Measurements from ENCODE around the gene SERAC1. TPM values are rescaled to one million over a fixed set of nuclear protein-coding genes. Genes with fewer than 3 reads are reported as not detected.

Gene SERAC1
- total and polyA plus RNA-seq, 7 donors = 3.6 to 15.0 (median 9.6) TPM

- no peak for TF ChIP-seq POLR2AphosphoS5 (IDR thresholded peaks at IDR 0.05)
- TF ChIP-seq EP300 (IDR thresholded peaks at IDR 0.05) = no peak
- TF ChIP-seq CTCF (IDR thresholded peaks at IDR 0.05) = no peak
- TF ChIP-seq POLR2A (IDR thresholded peaks at IDR 0.05) = no peak
- DNase-seq = no peak
- Histone ChIP-seq H3K9me3 (no peaks in the 10 kb centered on the region), H3K4me1 (no peaks in the 10 kb centered on the region), H3K36me3 (peaks cover 0 to 55% (median 5%) of the 10 kb centered on the region in 4 donors), H3K27me3 (no peaks in the 10 kb centered on the region), H3K27ac (no peak overlapping the region), H3K4me3 (no peak overlapping the region)
- intact Hi-C loops (cut with DNase I) = no loop called here
Observed at GRCh38 chr6:158142789-158143188, 25.3 kb downstream of the SERAC1 start.

- Histone ChIP-seq H3K36me3 (peaks cover 0 to 20% (median 0%) of the 10 kb centered on the region in 4 donors), H3K9me3 (no peaks in the 10 kb centered on the region), H3K4me1 (no peaks in the 10 kb centered on the region), H3K27me3 (no peaks in the 10 kb centered on the region), H3K27ac (no peak overlapping the region), H3K4me3 (no peak overlapping the region)
- DNase-seq = no peak
- intact Hi-C loops (cut with DNase I) = no loop called here
- WGBS, 2 donors = 61 to 66% methylated on average over 1 of the region's 1 CpG
- TF ChIP-seq POLR2A (IDR thresholded peaks at IDR 0.05) (no peak), EP300 (IDR thresholded peaks at IDR 0.05) (no peak), CTCF (IDR thresholded peaks at IDR 0.05) (no peak), POLR2AphosphoS5 (IDR thresholded peaks at IDR 0.05) (no peak)
Observed at GRCh38 chr6:158131926-158132325, 36.1 kb downstream of the SERAC1 start.

GRCh38 chr6:158125271-158125670 is 42.8 kb downstream of the SERAC1 start:
- peaks cover 0 to 41% (median 4%) of the 10 kb centered on the region in 4 donors for H3K36me3 ChIP-seq
- TF ChIP-seq CTCF (IDR thresholded peaks at IDR 0.05) = no peak
- TF ChIP-seq POLR2A (IDR thresholded peaks at IDR 0.05) = no peak
- TF ChIP-seq POLR2AphosphoS5 (IDR thresholded peaks at IDR 0.05) = no peak
- no peak for TF ChIP-seq EP300 (IDR thresholded peaks at IDR 0.05)

GRCh38 chr6:158124288-158124687 is 43.8 kb downstream of the SERAC1 start:
- intact Hi-C loops (cut with DNase I) = no loop called here
- no peak overlapping the region for H3K4me3 ChIP-seq
- no peaks in the 10 kb centered on the region for H3K4me1 ChIP-seq
- no peaks in the 10 kb centered on the region for H3K9me3 ChIP-seq
- no peak for DNase-seq
- no peaks in the 10 kb centered on the region for H3K27me3 ChIP-seq
- WGBS, 2 donors = 95 to 96% methylated on average over 1 of the region's 1 CpG
- TF ChIP-seq CTCF (IDR thresholded peaks at IDR 0.05) (no peak), POLR2AphosphoS5 (IDR thresholded peaks at IDR 0.05) (no peak), EP300 (IDR thresholded peaks at IDR 0.05) (no peak), POLR2A (IDR thresholded peaks at IDR 0.05) (no peak)
- no peak overlapping the region for H3K27ac ChIP-seq
- H3K36me3 ChIP-seq = peaks cover 0 to 46% (median 4%) of the 10 kb centered on the region in 4 donors

More at GRCh38 chr6:158125271-158125670, 42.8 kb downstream of the SERAC1 start:
- H3K9me3 ChIP-seq = no peaks in the 10 kb centered on the region
- no peak for DNase-seq
- no peaks in the 10 kb centered on the region for H3K4me1 ChIP-seq
- no peak overlapping the region for H3K27ac ChIP-seq
- intact Hi-C loops (cut with DNase I) = no loop called here
- no peak overlapping the region for H3K4me3 ChIP-seq
- 97 to 99% methylated on average over 2 of the region's 2 CpGs for WGBS, 2 donors
- H3K27me3 ChIP-seq = no peaks in the 10 kb centered on the region

DNA sequence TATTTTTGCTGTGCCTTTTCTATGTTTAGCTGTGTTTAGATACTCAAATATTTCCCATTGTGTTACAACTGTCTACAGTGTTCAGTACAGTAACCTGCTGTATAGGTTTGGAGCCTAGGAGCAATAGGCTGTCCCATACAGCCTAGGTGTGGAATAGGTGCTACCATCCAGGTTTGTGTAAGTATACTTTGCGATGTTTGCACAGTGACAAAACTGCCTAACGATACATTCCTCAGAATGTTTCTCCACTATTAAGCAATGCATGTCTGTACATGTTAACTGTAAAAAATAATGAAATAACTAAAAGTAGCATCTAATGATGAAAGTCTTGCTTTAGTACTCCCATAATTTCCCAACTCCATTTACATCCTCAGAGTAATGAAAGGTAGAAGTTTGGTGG is 46.0 kb downstream of the SERAC1 start:
- TF ChIP-seq EP300 (IDR thresholded peaks at IDR 0.05) (no peak), CTCF (IDR thresholded peaks at IDR 0.05) (no peak), POLR2AphosphoS5 (IDR thresholded peaks at IDR 0.05) (no peak), POLR2A (IDR thresholded peaks at IDR 0.05) (no peak)
- H3K4me3 ChIP-seq = no peak overlapping the region
- H3K4me1 ChIP-seq = no peaks in the 10 kb centered on the region
- H3K27ac ChIP-seq = no peak overlapping the region
- no peaks in the 10 kb centered on the region for H3K27me3 ChIP-seq
- no peak for DNase-seq
- H3K36me3 ChIP-seq = peaks cover 0 to 58% (median 6%) of the 10 kb centered on the region in 4 donors
- no peaks in the 10 kb centered on the region for H3K9me3 ChIP-seq
- 41 to 81% methylated on average over 2 of the region's 2 CpGs for WGBS, 2 donors
- intact Hi-C loops (cut with DNase I) = no loop called here
